Measurements from ENCODE around the gene CBY2. TPM values are rescaled to one million over a fixed set of nuclear protein-coding genes. Genes with fewer than 3 reads are reported as not detected.

CBY2 gene
- total RNA-seq, 6 experiments from 2014 or later: not detected

DNA sequence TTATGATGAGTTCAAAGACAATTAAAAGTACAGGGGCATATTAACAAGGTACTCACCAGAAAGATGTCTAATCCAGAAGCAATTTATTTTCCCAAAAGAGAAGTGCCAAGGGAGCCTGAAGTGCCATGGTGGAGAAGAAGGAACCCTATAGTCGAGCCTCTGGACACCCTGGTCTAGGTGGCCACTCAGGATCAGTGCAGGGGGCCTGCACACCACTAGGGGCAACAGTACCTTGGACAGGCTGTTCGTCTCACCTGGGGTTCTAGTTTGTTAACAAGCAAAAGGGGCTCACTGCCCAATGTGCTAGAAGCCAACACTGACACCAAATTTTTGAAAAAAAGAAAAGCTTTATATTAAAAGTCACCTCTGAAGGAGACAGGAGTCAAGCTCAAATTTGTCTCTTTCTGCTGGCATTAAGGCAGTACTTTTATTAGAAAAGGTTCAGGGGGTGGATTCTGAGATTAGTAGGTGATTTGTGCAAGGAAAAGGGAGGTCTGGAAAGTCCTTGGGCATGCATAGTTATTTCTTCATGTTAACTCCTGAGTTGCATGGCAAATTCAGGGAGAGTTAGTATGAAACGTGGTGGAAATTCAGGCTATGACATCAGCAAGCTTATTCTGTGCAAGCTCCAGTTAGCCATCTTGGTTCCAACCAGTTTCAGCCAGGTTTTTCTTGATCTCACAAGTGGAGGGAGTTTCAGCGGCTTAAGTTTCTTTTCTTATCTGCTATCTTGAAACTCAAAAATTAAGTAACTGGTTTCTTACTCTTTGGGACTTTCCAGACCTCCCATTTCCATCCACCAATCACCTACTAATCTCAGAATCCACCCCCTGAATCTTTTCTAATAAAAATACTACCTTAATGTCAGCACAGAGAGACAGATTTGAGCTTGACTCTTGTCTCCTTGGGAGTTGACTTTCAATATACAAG, 884 bp upstream of the CBY2 start:
- no peaks in the 10 kb centered on the region for H3K27me3 ChIP-seq
- no peak for ATAC-seq
- H3K4me3 ChIP-seq: no peak overlapping the region
- H3K4me1 ChIP-seq: no peaks in the 10 kb centered on the region
- H3K27ac ChIP-seq: no peak overlapping the region
- no peak for DNase-seq
- 38% methylated on average over 3 of the region's 4 CpGs for WGBS (ENCODE audit: insufficient coverage, low coverage, low lambda C conversion rate, missing lambda C conversion rate)
- TF ChIP-seq, protein P1, sequence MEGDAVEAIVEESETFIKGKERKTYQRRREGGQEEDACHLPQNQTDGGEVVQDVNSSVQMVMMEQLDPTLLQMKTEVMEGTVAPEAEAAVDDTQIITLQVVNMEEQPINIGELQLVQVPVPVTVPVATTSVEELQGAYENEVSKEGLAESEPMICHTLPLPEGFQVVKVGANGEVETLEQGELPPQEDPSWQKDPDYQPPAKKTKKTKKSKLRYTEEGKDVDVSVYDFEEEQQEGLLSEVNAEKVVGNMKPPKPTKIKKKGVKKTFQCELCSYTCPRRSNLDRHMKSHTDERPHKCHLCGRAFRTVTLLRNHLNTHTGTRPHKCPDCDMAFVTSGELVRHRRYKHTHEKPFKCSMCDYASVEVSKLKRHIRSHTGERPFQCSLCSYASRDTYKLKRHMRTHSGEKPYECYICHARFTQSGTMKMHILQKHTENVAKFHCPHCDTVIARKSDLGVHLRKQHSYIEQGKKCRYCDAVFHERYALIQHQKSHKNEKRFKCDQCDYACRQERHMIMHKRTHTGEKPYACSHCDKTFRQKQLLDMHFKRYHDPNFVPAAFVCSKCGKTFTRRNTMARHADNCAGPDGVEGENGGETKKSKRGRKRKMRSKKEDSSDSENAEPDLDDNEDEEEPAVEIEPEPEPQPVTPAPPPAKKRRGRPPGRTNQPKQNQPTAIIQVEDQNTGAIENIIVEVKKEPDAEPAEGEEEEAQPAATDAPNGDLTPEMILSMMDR (IDR thresholded peaks at IDR 0.05): no peak
- no peak for TF ChIP-seq POLR2A (IDR thresholded peaks at IDR 0.05)
- no peaks in the 10 kb centered on the region for H3K36me3 ChIP-seq
- intact Hi-C loops (cut with DNase I): no loop called here
- H3K9me3 ChIP-seq: no peaks in the 10 kb centered on the region

DNA sequence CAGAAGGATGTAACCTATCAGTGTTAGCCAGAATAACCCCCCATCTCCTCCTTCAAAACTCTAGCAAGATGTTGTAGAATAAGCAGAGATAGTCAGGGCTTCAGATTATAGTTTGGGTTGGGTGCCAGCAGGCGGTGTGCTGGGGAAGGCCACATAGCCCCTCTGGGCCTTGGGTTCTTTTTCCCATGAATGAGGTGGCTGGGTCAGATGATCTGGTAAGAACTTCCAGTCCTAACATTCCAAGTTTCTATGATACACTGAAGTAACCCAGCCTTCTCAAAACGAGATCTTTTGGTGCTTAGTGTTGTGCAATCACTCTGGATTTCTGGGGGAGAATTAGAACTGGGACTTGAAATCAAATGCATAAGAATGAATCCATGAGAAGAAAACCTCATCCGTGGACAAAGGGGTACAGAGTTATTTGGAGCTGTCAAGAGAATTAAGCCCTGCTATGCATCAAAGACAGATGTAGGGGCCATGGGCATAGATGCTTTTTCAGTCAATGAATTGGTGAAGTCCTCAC, 810 bp downstream of the CBY2 start:
- intact Hi-C loops (cut with DNase I): no loop called here
- TF ChIP-seq, protein P1 (IDR thresholded peaks at IDR 0.05): no peak
- no peak for TF ChIP-seq POLR2A (IDR thresholded peaks at IDR 0.05)
- 26% methylated on average over 2 of the region's 3 CpGs for WGBS (ENCODE audit: insufficient coverage, low coverage, low lambda C conversion rate, missing lambda C conversion rate)
- no peak overlapping the region for H3K27ac ChIP-seq
- H3K27me3 ChIP-seq: no peaks in the 10 kb centered on the region
- H3K36me3 ChIP-seq: no peaks in the 10 kb centered on the region
- DNase-seq: no peak
- H3K9me3 ChIP-seq: no peaks in the 10 kb centered on the region
- no peaks in the 10 kb centered on the region for H3K4me1 ChIP-seq
- H3K4me3 ChIP-seq: no peak overlapping the region
- no peak for ATAC-seq

DNA sequence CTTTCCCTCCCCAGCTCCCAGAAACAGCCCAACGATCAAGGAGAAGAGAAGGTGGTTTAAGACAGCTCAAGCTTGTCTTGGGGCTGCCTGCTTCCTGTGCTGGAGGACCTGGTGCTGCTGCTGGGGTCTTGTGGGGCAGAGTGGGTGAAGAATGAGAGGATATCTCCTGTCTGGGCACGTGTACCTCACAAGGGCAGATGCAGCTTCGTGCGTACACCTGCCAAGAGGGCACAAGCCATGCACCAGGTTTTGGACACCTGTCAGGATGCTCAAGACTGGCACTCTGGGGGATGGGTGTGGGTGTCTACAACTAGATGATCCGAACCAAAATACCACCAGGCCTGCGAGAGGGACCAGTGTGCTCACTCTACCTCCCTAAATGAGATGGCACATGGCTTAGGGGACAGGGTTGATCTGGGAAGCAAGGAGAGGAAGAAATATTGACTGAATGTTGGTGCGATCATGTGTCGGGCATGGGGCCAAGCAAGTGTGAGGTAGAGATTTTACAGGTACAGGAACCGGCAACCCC, 2.2 kb downstream of the CBY2 start:
- H3K27ac ChIP-seq: no peak overlapping the region
- intact Hi-C loops (cut with DNase I): no loop called here
- WGBS (ENCODE audit: insufficient coverage, low coverage, low lambda C conversion rate, missing lambda C conversion rate): 58% methylated on average over 7 of the region's 9 CpGs

DNA sequence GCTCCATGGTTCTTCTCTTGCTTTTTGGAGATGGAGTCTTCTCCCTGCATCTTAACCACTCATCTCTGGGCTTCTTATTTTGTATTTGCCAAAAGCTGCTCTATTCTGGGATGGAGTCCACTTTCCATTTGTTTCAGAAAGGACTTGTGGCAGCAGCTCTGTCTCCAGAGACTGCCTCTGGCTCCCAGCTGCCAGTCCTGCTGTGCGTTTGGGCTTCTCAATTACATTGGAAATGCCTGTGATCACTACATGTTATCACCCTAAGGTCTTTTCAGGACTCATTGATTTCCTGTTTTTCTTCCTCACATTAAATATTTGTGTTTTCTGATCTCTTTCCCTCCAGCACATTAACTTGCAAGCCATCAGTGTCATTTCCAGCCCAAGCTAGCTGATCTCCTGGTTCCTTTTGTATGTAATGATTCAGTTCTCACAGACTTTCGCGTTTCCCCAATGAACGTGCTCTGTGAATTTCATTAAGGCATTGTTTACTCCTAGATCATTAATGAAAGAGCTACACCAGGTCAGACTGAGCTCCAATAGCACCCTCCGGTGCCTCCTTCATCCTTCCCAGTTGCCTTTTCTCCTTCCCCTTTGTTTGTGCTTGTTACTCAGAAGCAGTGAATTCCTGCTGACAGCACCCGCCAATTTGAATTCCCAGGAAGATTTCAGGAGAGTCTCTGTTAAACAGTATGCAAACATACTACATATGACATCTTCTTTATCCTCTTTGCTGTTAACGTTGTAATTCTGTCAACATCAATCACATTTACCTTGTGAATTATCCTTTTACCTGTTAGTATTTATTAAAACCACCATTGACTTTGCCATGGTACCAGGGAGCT, 3.0 kb downstream of the CBY2 start:
- no peaks in the 10 kb centered on the region for H3K9me3 ChIP-seq
- intact Hi-C loops (cut with DNase I): no loop called here
- no peak overlapping the region for H3K27ac ChIP-seq
- no peak for DNase-seq
- no peak overlapping the region for H3K4me3 ChIP-seq
- no peaks in the 10 kb centered on the region for H3K36me3 ChIP-seq
- TF ChIP-seq, protein P1 (IDR thresholded peaks at IDR 0.05): no peak
- TF ChIP-seq POLR2A (IDR thresholded peaks at IDR 0.05): no peak
- WGBS (ENCODE audit: insufficient coverage, low coverage, low lambda C conversion rate, missing lambda C conversion rate): 46% methylated on average over 7 of the region's 7 CpGs
- ATAC-seq: no peak
- no peaks in the 10 kb centered on the region for H3K4me1 ChIP-seq
- H3K27me3 ChIP-seq: no peaks in the 10 kb centered on the region

More for the DNA sequence above, 2.2 kb downstream of the CBY2 start:
- ATAC-seq (no peak), DNase-seq (no peak)
- H3K9me3 ChIP-seq: no peaks in the 10 kb centered on the region
- no peaks in the 10 kb centered on the region for H3K36me3 ChIP-seq
- H3K27me3 ChIP-seq: no peaks in the 10 kb centered on the region
- TF ChIP-seq POLR2A (IDR thresholded peaks at IDR 0.05): no peak
- TF ChIP-seq, protein P1 (IDR thresholded peaks at IDR 0.05): no peak
- H3K4me3 ChIP-seq: no peak overlapping the region
- H3K4me1 ChIP-seq: no peaks in the 10 kb centered on the region

Data from right lobe of liver (tissue), 6 donors.